Measurements from ENCODE around the gene TRIM65.

DNA sequence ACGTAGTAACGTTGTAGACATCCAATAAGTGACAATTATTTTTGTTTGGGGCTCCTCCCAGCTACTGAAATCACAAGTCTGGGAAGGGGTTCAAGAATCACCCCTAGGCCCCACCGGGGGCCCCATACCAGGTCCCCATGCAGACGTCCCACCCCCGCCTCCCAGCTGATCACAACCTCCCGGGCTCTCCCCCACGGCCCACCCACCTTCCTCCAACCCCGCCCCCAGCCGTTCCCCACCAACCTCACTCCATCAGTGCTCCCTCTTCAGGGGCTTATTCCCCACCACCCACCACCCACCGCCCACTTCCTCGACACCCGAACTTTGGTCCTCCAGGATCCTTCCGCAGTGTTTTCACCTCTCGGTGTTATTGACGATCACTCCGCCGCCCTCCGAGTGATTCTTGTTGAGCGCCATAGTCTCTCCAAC, 41.9 kb downstream of the TRIM65 start:
- no peak for TF ChIP-seq CTCF (IDR thresholded peaks at IDR 0.05; ENCODE audit: insufficient read depth, low read length, poor library complexity, severe bottlenecking)
- TF ChIP-seq EZH2phosphoT487 (conservative IDR thresholded peaks at IDR 0.05; ENCODE audit: low read length), result no peak
